ENCODE measurements around the gene IQSEC3. TPM values are rescaled to one million over a fixed set of nuclear protein-coding genes. Genes with fewer than 3 reads are reported as not detected.
A peak's percentile ranks its signal among the peaks of the same experiment; 100 is the strongest.

IQSEC3 gene
- total RNA-seq, 1 donor from 2014 or later = 4.6 TPM

- no peak for DNase-seq
- Histone ChIP-seq H3K27me3 (peaks cover 18% of the 10 kb centered on the region), H3K9me3 (no peaks in the 10 kb centered on the region), H3K4me1 (no peaks in the 10 kb centered on the region), H3K27ac (no peak overlapping the region), H3K4me3 (no peak overlapping the region), H3K36me3 (no peaks in the 10 kb centered on the region)
- peak; percentile 31 for ATAC-seq
- intact Hi-C loops (cut with DNase I) = no loop called here
- TF ChIP-seq CTCF (IDR thresholded peaks at IDR 0.05) = no peak
These were observed 38.0 kb downstream of the IQSEC3 start for GRCh38 chr12:104551-105081.

GRCh38 chr12:105696-106095 is 39.1 kb downstream of the IQSEC3 start:
- H3K27me3 ChIP-seq = peaks cover 9% of the 10 kb centered on the region
- TF ChIP-seq CTCF (IDR thresholded peaks at IDR 0.05) = no peak
- H3K9me3 ChIP-seq = no peaks in the 10 kb centered on the region
- no peaks in the 10 kb centered on the region for H3K4me1 ChIP-seq
- no peak for ATAC-seq
- intact Hi-C loops (cut with DNase I) = no loop called here
- no peak overlapping the region for H3K27ac ChIP-seq
- no peak overlapping the region for H3K4me3 ChIP-seq
- H3K36me3 ChIP-seq = no peaks in the 10 kb centered on the region
- peak; percentile 34 for DNase-seq

- H3K36me3 ChIP-seq = no peaks in the 10 kb centered on the region
- H3K27ac ChIP-seq = no peak overlapping the region
- no peaks in the 10 kb centered on the region for H3K9me3 ChIP-seq
- intact Hi-C loops (cut with DNase I) = no loop called here
- peak; percentile 40 for DNase-seq
- TF ChIP-seq CTCF (IDR thresholded peaks at IDR 0.05) = no peak
- no peaks in the 10 kb centered on the region for H3K4me1 ChIP-seq
- H3K27me3 ChIP-seq = peaks cover 5% of the 10 kb centered on the region
- no peak overlapping the region for H3K4me3 ChIP-seq
- no peak for ATAC-seq
These were observed 39.6 kb downstream of the IQSEC3 start for GRCh38 chr12:106118-106591.

- H3K4me1 ChIP-seq = no peaks in the 10 kb centered on the region
- ATAC-seq = no peak
- H3K36me3 ChIP-seq = no peaks in the 10 kb centered on the region
- TF ChIP-seq CTCF (IDR thresholded peaks at IDR 0.05) = no peak
- intact Hi-C loops (cut with DNase I) = no loop called here
- H3K27me3 ChIP-seq = no peaks in the 10 kb centered on the region
- H3K27ac ChIP-seq = no peak overlapping the region
- H3K4me3 ChIP-seq = peak overlapping the region; percentile 25
- no peaks in the 10 kb centered on the region for H3K9me3 ChIP-seq
- peak; percentile 68 for DNase-seq
These were observed 42.0 kb downstream of the IQSEC3 start for GRCh38 chr12:108594-108993.

GRCh38 chr12:109446-109845 is 42.9 kb downstream of the IQSEC3 start:
- DNase-seq (no peak), ATAC-seq (no peak)
- Histone ChIP-seq H3K27ac (no peak overlapping the region), H3K27me3 (no peaks in the 10 kb centered on the region), H3K36me3 (no peaks in the 10 kb centered on the region), H3K4me3 (peak overlapping the region; percentile 25), H3K9me3 (no peaks in the 10 kb centered on the region), H3K4me1 (no peaks in the 10 kb centered on the region)
- no peak for TF ChIP-seq CTCF (IDR thresholded peaks at IDR 0.05)
- intact Hi-C loops (cut with DNase I) = no loop called here

GRCh38 chr12:109872-110271 is 43.3 kb downstream of the IQSEC3 start:
- Histone ChIP-seq H3K27ac (no peak overlapping the region), H3K27me3 (no peaks in the 10 kb centered on the region), H3K4me1 (no peaks in the 10 kb centered on the region), H3K9me3 (no peaks in the 10 kb centered on the region), H3K4me3 (peak overlapping the region; percentile 25), H3K36me3 (no peaks in the 10 kb centered on the region)
- no peak for TF ChIP-seq CTCF (IDR thresholded peaks at IDR 0.05)
- ATAC-seq (no peak), DNase-seq (peak; percentile 23)
- intact Hi-C loops (cut with DNase I) = no loop called here

Measured in upper lobe of right lung (tissue), 1 donor.